ENCODE data around the gene CCDC192.

CCDC192 gene

DNA sequence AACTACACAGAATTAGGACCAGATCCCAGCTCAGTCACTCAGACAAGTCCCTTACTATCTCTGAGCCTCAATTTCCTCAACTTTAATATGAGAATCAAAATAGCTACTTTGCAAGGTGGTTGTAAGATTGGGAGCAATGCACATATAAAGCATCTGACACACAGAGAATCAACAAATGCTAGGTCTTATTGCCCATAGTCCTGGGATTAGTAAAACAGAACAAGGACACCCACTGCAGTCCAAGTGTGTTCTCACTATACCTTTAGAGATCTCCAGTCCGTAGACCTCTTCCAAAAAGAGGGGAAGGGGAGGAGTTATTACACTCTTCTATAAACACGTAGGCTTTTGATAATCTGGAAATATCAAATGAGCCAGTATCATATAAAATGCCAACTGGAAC, 190.0 kb downstream of the CCDC192 start:
- DNase-seq (ENCODE audit: insufficient read length, low spot score) = no peak
- FAIRE-seq = no peak
- TF ChIP-seq POU2F2 (IDR thresholded peaks at IDR 0.05; ENCODE audit: low read depth, low read length) (no peak), PAX5 (IDR thresholded peaks at IDR 0.05; ENCODE audit: insufficient read depth, low read length, severe bottlenecking) (no peak), SPI1 (IDR thresholded peaks at IDR 0.05; ENCODE audit: low read depth, low read length) (no peak), TAF1 (IDR thresholded peaks at IDR 0.05; ENCODE audit: low read depth, low read length) (no peak), POLR2AphosphoS5 (IDR thresholded peaks at IDR 0.05; ENCODE audit: low read depth, low read length) (no peak), POLR2A (IDR thresholded peaks at IDR 0.05; ENCODE audit: low read depth, low read length) (no peak)

DNA sequence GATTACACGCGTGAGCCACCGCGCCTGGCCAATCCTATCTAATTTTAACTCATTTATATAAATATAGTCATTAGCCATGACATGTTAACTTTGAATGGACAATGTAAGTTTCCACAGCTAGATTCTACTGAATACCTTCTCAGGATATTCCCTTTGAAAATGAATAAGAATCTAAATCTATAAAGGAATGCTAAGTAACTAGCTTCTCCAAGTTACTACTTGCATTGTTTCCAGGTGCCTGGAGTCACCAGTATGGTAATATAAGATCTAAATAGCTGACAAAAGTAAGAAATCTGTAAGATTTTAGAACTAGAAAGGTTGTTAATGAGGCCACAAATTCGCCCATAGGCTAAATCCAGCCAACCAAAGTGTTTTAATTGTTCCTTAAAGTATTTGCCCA, 191.3 kb downstream of the CCDC192 start:
- DNase-seq (ENCODE audit: insufficient read length, low spot score) = no peak
- TF ChIP-seq POLR2A (IDR thresholded peaks at IDR 0.05; ENCODE audit: low read depth, low read length) (no peak), PAX5 (IDR thresholded peaks at IDR 0.05; ENCODE audit: insufficient read depth, low read length, severe bottlenecking) (no peak), TAF1 (IDR thresholded peaks at IDR 0.05; ENCODE audit: low read depth, low read length) (no peak), POU2F2 (IDR thresholded peaks at IDR 0.05; ENCODE audit: low read depth, low read length) (no peak), POLR2AphosphoS5 (IDR thresholded peaks at IDR 0.05; ENCODE audit: low read depth, low read length) (no peak), SPI1 (IDR thresholded peaks at IDR 0.05; ENCODE audit: low read depth, low read length) (no peak)
- no peak for FAIRE-seq

DNA sequence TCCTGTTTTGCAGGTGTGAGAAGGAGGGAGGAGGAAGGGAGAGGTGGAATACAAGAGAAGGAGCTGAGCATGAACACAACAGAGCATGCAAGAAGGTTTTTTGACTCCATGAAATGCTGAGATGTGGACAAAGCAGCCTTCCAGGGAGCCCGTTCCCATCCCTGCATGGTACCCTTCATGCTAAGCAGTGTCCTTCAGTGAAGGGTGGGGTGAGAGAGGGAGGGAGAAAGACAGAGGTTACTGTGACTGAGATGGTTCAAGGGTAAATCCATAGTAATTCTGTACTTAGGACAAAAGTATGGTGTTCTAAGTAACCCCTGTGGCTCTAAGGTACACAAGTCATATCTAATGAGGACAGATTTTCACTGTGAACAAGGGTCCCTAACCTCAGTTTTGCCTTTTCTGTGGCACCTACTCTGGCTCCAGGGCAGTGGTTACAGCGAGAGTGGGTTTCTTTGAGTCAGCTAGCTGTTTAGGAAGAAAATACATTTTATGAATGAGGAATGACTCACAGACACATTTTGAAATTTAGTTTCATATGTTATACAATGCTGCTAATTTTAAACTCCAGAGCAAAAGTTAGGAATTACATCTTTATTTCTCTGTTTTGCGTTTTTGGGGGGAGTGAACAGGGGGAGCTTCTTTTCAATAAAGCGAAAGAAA, 195.5 kb downstream of the CCDC192 start:
- TF ChIP-seq PAX5 (IDR thresholded peaks at IDR 0.05; ENCODE audit: insufficient read depth, low read length, severe bottlenecking) = no peak
- TF ChIP-seq POLR2AphosphoS5 (IDR thresholded peaks at IDR 0.05; ENCODE audit: low read depth, low read length) = no peak
- no peak for TF ChIP-seq TAF1 (IDR thresholded peaks at IDR 0.05; ENCODE audit: low read depth, low read length)
- TF ChIP-seq POLR2A (IDR thresholded peaks at IDR 0.05; ENCODE audit: low read depth, low read length) = no peak
- TF ChIP-seq POU2F2 (IDR thresholded peaks at IDR 0.05; ENCODE audit: low read depth, low read length) = no peak
- TF ChIP-seq SPI1 (IDR thresholded peaks at IDR 0.05; ENCODE audit: low read depth, low read length) = no peak
- FAIRE-seq = no peak
- no peak for DNase-seq (ENCODE audit: insufficient read length, low spot score)

DNA sequence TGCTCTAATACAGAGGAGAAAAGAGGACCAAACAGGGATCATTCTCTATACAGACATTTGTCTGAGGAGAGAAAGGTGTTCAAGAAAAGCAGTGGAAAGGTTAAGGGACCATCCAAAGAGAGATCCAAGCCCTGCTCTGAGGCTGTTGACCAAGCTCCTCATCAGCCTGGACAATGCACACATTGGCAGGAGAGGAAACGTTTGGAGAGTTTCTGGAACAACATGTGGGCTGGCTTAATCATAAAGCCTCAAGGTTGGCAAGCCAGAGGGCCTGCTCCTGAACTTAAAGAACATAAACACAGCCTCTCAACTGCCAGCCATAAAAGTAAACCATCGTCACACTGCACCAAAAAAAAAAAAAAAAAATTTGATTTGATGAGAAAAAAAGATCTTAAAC, 196.0 kb downstream of the CCDC192 start:
- no peak for DNase-seq (ENCODE audit: insufficient read length, low spot score)
- TF ChIP-seq POU2F2 (IDR thresholded peaks at IDR 0.05; ENCODE audit: low read depth, low read length) = no peak
- TF ChIP-seq POLR2A (IDR thresholded peaks at IDR 0.05; ENCODE audit: low read depth, low read length) = no peak
- no peak for TF ChIP-seq POLR2AphosphoS5 (IDR thresholded peaks at IDR 0.05; ENCODE audit: low read depth, low read length)
- TF ChIP-seq PAX5 (IDR thresholded peaks at IDR 0.05; ENCODE audit: insufficient read depth, low read length, severe bottlenecking) = no peak
- no peak for TF ChIP-seq SPI1 (IDR thresholded peaks at IDR 0.05; ENCODE audit: low read depth, low read length)
- TF ChIP-seq TAF1 (IDR thresholded peaks at IDR 0.05; ENCODE audit: low read depth, low read length) = no peak
- no peak for FAIRE-seq

DNA sequence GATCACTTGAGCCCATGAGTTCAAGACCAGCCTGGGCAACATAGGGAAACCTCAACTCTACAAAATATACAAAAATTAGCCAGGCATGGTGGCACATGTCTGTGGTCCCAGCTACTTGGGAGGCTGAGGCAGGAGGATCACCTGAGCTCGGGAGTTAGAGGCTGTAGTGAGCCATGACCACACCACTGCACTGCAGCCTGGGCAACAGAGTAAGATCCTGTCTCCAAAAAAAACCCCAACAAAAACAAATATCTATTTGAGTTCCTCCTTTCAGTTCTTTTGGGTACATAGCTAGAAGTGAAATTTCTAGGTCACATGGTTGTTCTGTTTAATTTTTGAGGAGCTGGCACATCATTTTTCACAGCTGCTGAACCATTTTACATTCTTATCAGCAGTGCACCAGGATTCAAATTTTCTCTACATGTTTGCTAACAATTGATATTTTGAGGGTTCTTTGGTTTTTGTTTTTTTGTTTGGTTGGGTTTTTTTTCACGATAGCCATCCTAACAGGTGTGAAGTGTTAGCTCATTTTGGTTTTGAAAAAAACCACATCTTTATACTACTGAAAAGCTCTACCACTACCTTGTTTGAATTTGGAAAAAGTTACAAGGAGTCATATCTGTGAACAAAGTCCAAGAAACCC, 203.5 kb downstream of the CCDC192 start:
- DNase-seq (ENCODE audit: insufficient read length, low spot score) = no peak
- no peak for FAIRE-seq
- no peak for TF ChIP-seq SPI1 (IDR thresholded peaks at IDR 0.05; ENCODE audit: low read depth, low read length)
- no peak for TF ChIP-seq POLR2A (IDR thresholded peaks at IDR 0.05; ENCODE audit: low read depth, low read length)
- TF ChIP-seq PAX5 (IDR thresholded peaks at IDR 0.05; ENCODE audit: insufficient read depth, low read length, severe bottlenecking) = no peak
- no peak for TF ChIP-seq POLR2AphosphoS5 (IDR thresholded peaks at IDR 0.05; ENCODE audit: low read depth, low read length)
- no peak for TF ChIP-seq POU2F2 (IDR thresholded peaks at IDR 0.05; ENCODE audit: low read depth, low read length)
- no peak for TF ChIP-seq TAF1 (IDR thresholded peaks at IDR 0.05; ENCODE audit: low read depth, low read length)

DNA sequence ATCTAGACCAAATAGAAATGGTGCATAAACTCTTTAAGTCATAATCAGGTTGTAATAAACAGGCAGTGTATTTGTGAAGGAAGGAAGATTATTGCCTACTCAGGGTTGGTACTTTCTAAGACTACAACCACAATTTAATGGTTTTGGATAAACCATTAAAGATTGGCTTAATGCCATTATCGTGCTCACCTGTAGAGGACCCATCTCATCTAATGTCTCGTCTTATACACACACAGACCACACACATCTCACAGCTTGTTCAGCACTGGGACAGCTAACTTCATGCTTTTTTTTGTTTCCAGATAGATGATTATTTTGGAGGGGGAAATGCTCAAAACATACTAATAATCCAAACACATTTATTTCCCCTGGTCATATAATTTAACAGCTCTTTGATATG, 204.7 kb downstream of the CCDC192 start:
- no peak for TF ChIP-seq PAX5 (IDR thresholded peaks at IDR 0.05; ENCODE audit: insufficient read depth, low read length, severe bottlenecking)
- TF ChIP-seq POLR2AphosphoS5 (IDR thresholded peaks at IDR 0.05; ENCODE audit: low read depth, low read length) = no peak
- TF ChIP-seq POLR2A (IDR thresholded peaks at IDR 0.05; ENCODE audit: low read depth, low read length) = no peak
- TF ChIP-seq SPI1 (IDR thresholded peaks at IDR 0.05; ENCODE audit: low read depth, low read length) = no peak
- TF ChIP-seq POU2F2 (IDR thresholded peaks at IDR 0.05; ENCODE audit: low read depth, low read length) = no peak
- TF ChIP-seq TAF1 (IDR thresholded peaks at IDR 0.05; ENCODE audit: low read depth, low read length) = no peak
- DNase-seq (ENCODE audit: insufficient read length, low spot score) (no peak), FAIRE-seq (no peak)

DNA sequence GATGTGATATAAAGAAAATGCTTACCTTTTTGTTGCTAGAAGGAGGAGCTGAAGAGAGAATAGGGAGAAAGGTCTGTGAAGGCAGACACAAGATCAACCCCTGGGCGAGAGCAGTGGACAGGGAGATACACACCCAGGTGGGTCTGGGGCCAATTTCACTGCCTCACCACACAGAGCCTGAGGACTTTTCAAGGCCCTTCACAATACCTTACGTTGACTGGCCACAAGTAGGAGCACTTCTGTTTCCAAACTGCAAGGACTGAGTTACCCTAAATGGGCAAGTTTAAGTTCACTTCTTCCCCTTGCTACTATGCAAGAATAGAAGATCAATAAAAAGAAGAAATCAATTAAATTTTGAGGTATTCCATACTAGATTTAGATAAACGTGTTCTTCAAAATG, 205.9 kb downstream of the CCDC192 start:
- DNase-seq (ENCODE audit: insufficient read length, low spot score) (no peak), FAIRE-seq (peak; percentile 33)
- TF ChIP-seq POLR2AphosphoS5 (IDR thresholded peaks at IDR 0.05; ENCODE audit: low read depth, low read length) (no peak), SPI1 (IDR thresholded peaks at IDR 0.05; ENCODE audit: low read depth, low read length) (no peak), TAF1 (IDR thresholded peaks at IDR 0.05; ENCODE audit: low read depth, low read length) (no peak), PAX5 (IDR thresholded peaks at IDR 0.05; ENCODE audit: insufficient read depth, low read length, severe bottlenecking) (no peak), POLR2A (IDR thresholded peaks at IDR 0.05; ENCODE audit: low read depth, low read length) (no peak), POU2F2 (IDR thresholded peaks at IDR 0.05; ENCODE audit: low read depth, low read length) (no peak)

DNA sequence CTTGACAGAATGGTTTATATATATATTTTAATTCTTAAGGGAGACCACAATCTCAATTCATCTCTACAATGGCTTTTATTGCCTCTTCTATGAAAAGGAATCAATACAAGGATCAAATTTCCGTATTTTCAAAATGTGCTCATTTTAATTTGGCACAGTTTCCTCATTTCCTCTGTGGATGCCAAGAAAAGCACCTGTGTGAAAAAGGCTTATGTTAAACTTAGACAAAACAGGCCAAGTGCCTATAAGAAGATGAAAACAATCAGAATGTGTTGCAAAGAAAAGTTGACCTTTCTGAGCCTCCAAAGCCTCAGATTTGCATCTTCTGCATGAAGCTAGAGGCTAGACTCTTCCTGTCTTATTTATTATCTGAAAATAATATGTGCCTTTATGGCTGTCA, 206.6 kb downstream of the CCDC192 start:
- DNase-seq (ENCODE audit: insufficient read length, low spot score) = no peak
- TF ChIP-seq SPI1 (IDR thresholded peaks at IDR 0.05; ENCODE audit: low read depth, low read length) (no peak), PAX5 (IDR thresholded peaks at IDR 0.05; ENCODE audit: insufficient read depth, low read length, severe bottlenecking) (no peak), POLR2AphosphoS5 (IDR thresholded peaks at IDR 0.05; ENCODE audit: low read depth, low read length) (no peak), TAF1 (IDR thresholded peaks at IDR 0.05; ENCODE audit: low read depth, low read length) (no peak), POU2F2 (IDR thresholded peaks at IDR 0.05; ENCODE audit: low read depth, low read length) (no peak), POLR2A (IDR thresholded peaks at IDR 0.05; ENCODE audit: low read depth, low read length) (no peak)
- no peak for FAIRE-seq

DNA sequence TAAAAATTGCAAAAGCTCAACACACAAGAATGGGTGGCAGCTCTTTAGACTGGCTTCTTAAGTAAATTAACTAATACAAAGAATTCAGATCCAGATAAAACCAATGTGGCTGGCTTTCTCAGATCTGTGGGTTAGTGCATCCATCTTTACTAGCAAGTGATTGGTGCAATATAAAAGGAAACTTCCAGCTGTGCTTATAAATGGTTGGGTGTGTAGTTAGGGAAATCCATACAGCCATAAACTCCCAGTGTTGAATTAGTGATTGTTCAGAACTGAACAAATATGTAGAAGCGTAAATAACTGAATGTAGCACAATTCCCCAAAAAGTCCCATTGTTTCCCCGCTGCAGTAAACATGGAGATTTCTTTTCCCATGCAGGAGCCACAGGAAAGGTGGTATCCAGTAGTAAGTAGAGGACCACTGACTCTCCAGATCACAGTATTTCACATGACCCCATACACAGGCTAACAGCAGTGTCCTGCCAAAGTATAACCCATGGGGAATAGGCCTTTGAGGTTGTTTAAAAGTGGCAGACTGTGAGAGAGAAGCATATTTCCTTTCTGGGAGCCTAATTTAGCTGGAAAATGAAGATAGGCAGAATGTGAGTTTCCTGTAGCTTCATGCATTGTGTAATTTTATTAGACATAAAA, 207.2 kb downstream of the CCDC192 start:
- no peak for FAIRE-seq
- DNase-seq (ENCODE audit: insufficient read length, low spot score) = no peak
- TF ChIP-seq PAX5 (IDR thresholded peaks at IDR 0.05; ENCODE audit: insufficient read depth, low read length, severe bottlenecking) (no peak), POLR2A (IDR thresholded peaks at IDR 0.05; ENCODE audit: low read depth, low read length) (no peak), POLR2AphosphoS5 (IDR thresholded peaks at IDR 0.05; ENCODE audit: low read depth, low read length) (no peak), POU2F2 (IDR thresholded peaks at IDR 0.05; ENCODE audit: low read depth, low read length) (no peak), SPI1 (IDR thresholded peaks at IDR 0.05; ENCODE audit: low read depth, low read length) (no peak), TAF1 (IDR thresholded peaks at IDR 0.05; ENCODE audit: low read depth, low read length) (no peak)
